ENCODE data around the gene RRP9. TPM values are rescaled to one million over a fixed set of nuclear protein-coding genes. Genes with fewer than 3 reads are reported as not detected.

The RRP9 gene
- total RNA-seq, 1 donor = 22.5 TPM

DNA sequence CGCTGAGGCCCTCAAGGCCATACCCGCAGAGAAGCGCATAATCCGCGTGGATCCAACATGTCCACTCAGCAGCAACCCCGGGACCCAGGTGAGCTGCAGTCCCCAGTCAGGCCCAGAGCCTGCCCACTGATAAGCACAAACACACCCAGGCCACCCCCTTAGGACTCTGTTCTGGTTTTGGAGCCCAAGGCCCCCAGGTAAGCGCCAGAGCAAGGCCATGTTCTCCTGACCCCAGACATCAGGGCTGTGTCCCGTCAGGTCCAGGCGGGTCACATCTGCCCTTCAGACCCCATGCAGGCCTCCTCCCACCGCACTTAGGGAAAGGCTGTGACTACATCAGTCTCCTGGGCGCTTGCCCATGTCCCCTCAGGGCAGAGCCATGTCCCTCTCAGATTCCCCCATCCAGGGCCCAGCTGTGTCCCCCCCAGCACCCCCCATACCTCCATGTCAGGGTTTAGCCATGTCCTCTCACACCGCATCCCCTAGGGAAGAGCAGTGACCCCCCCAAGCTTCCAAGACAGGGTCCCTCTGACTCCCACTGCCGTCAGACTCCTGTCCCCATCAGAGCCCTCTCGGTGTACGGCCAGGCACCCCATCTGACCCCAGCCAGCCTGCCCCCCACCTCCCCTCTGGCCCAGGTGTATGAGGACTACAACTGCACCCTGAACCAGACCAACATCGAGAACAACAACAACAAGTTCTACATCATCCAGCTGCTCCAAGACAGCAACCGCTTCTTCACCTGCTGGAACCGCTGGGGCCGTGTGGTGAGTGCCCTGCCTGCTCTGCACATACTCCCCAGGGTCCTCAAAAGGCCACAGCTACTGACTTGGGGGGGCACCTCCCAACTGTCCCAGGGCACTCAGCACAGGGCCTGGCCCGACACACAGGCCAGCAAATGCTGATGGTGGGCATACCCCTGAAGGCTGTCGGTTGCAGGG is 2.0 kb upstream of the RRP9 start:
- DNase-seq (ENCODE audit: low read depth) = no peak
- no peak overlapping the region for H3K4me3 ChIP-seq (ENCODE audit: low read depth, low read length)

DNA sequence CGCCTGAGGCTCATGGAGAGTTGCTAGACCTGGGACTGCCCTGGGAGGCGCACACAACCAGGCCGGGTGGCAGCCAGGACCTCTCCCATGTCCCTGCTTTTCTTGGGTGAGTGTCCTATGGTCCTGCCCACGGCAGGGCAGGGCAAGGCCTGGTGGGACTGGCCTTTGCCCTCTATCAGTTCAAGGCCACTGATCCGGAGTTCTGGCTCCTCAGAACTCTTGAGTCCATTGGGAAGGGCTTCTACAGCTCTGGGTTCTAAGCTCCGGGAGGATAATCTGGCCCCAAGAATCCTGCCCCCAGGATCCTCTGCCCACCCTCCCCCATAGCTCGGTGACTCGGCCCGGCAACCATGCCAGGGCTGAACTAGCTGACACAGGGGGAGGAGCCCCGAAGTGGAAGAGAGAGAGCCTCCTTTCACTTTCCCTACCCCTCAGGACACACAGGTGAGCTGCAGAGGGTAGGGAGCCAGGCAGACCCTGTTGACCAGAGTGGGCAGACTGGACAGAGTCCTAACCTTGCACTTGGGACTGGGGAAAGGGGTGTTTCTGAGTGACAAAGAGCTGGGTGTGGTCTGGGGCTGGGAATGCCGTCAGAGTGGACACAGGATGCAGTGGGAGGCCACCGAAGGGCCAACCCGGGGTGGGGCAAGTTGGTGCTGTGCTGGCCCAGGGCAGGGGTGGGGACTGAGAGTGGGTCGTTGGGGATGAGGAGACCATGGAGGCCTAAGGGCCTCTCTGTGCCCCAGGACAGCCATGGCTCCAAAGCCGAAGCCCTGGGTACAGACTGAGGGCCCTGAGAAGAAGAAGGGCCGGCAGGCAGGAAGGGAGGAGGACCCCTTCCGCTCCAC is 1.1 kb upstream of the RRP9 start:
- TF ChIP-seq, protein P1, sequence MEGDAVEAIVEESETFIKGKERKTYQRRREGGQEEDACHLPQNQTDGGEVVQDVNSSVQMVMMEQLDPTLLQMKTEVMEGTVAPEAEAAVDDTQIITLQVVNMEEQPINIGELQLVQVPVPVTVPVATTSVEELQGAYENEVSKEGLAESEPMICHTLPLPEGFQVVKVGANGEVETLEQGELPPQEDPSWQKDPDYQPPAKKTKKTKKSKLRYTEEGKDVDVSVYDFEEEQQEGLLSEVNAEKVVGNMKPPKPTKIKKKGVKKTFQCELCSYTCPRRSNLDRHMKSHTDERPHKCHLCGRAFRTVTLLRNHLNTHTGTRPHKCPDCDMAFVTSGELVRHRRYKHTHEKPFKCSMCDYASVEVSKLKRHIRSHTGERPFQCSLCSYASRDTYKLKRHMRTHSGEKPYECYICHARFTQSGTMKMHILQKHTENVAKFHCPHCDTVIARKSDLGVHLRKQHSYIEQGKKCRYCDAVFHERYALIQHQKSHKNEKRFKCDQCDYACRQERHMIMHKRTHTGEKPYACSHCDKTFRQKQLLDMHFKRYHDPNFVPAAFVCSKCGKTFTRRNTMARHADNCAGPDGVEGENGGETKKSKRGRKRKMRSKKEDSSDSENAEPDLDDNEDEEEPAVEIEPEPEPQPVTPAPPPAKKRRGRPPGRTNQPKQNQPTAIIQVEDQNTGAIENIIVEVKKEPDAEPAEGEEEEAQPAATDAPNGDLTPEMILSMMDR (IDR thresholded peaks at IDR 0.05; ENCODE audit: insufficient read depth, low read depth, low read length) = no peak
- peak; percentile 51 for DNase-seq (ENCODE audit: low read depth)
- H3K4me3 ChIP-seq (ENCODE audit: low read depth, low read length) = peak overlapping the region; percentile 51

More for the DNA sequence above, 2.0 kb upstream of the RRP9 start:
- TF ChIP-seq, protein P1 (IDR thresholded peaks at IDR 0.05; ENCODE audit: insufficient read depth, low read depth, low read length) = no peak

DNA sequence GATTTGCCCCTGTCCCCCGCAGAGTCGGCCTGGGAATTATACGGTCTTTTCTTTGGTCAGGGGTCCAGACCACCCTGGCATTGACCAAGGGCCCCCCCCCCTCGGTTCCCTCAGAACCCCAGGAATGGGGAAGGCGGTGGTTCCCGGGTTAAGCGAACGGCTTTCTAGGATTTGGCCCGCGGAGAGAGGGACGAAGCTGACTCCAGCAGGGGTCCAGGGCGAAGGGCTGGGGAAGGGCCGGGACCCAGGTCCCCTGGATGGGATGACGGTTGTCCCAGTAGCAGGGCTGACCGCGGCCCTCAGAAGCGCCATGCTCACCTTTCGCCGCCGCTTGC is 274 bp downstream of the RRP9 start:
- TF ChIP-seq, protein P1 (IDR thresholded peaks at IDR 0.05; ENCODE audit: insufficient read depth, low read depth, low read length) = no peak
- no peak for DNase-seq (ENCODE audit: low read depth)
- H3K4me3 ChIP-seq (ENCODE audit: low read depth, low read length) = peak overlapping the region; percentile 87

DNA sequence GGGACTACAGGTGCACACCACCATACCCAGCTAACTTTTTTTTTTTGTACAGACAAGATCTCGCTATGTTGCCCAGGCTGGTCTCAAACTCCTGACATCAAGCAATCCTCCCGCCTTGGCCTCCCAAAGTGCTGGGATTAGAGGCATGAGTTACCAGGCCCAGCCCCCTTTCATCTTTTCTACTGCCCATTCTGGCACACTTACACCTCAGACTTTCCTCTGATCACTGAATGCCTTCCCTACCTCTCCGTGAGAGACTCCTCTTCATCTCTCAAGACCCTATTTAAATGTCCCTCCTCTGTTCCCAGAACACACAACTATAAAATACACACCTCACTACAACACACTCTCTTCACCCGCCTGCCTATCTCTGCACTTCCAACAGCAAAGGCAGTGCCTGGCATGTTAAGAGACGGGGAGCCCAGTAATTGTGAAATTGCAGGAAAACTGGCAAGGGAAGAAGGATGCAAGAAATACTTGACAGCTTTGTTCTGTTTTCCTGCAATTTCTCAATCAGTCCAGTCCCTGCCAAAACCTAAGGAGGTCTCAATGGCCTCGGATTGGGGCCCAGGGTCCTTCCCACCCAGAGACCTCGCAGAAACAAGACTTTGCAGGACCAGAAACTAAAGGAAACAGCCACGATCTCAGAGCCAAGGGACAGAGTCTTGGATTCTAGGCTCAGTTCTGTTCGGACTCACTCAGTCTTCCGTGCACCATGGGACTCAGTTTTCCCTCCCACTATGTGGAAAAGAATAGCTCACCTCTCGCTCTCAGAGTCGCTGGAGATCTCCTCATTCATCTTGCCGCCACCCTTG is 849 bp downstream of the RRP9 start:
- DNase-seq (ENCODE audit: low read depth) = peak; percentile 18
- TF ChIP-seq, protein P1 (IDR thresholded peaks at IDR 0.05; ENCODE audit: insufficient read depth, low read depth, low read length) = no peak

DNA sequence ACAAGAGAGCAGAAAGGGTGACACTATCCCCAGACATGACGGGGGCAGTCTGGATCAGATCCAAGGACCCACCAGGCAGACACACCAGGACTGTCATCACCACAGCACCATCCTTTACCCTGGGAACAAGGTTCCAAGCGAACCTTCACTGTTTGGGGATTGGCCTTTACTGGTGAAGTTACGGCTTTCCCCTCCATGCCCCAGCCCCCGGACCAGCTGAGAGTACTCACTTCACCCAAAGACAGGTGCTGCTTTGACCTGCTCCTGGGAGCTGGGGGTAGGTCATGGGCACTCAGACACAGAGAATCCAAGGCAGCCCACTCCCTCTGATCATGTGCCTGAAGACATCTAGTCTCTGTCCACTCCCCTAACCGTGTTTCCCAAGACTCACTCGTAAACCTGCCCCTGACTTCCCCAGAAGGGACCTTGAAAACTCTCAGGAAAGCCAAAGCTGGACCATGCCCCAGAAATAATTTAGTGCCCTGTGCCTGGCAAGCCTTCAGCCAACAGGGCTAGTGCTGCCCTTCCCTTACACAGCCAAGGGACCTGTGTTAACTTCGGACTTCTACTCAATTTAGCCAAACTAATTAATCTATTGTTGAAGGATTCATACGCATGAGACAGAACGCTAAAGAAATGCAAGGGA is 2.8 kb downstream of the RRP9 start:
- H3K4me3 ChIP-seq (ENCODE audit: low read depth, low read length) = no peak overlapping the region
- DNase-seq (ENCODE audit: low read depth) = no peak
- TF ChIP-seq, protein P1 (IDR thresholded peaks at IDR 0.05; ENCODE audit: insufficient read depth, low read depth, low read length) = no peak

More for the DNA sequence above, 849 bp downstream of the RRP9 start:
- H3K4me3 ChIP-seq (ENCODE audit: low read depth, low read length) = peak overlapping the region; percentile 87
